Measurements from ENCODE around the gene PDE5A.

PDE5A gene

GRCh38 chr4:119493886-119494285 is 134.7 kb downstream of the PDE5A start:
- Histone ChIP-seq H3K4me1 (ENCODE audit: control insufficient read depth, insufficient read depth, low read length) (no peaks in the 10 kb centered on the region), H3K27ac (ENCODE audit: extremely low read depth, low read depth, low read length) (no peak overlapping the region), H3K4me3 (ENCODE audit: low read depth, low read length) (no peak overlapping the region), H3K9me3 (ENCODE audit: control insufficient read depth, insufficient read depth, low read depth, low read length) (no peaks in the 10 kb centered on the region), H3K36me3 (ENCODE audit: control insufficient read depth in 2 of 2, insufficient read depth in 1 of 2, low read length in 2 of 2) (peaks cover 0 to 41% of the 10 kb centered on the region in 2 experiments; a peak in 1 of 3 replicates)
- TF ChIP-seq TCF7L2 (IDR thresholded peaks at IDR 0.05; ENCODE audit: borderline replicate concordance, low read depth, low read length) (no peak), ZNF600 (tag by site-specific recombination; IDR thresholded peaks at IDR 0.05) (no peak), MEIS1 (CRISPR knock-in tag; IDR thresholded peaks at IDR 0.05; ENCODE audit: borderline replicate concordance) (no peak), HOXD13 (CRISPR knock-in tag; IDR thresholded peaks at IDR 0.05; ENCODE audit: borderline replicate concordance) (no peak), ZNF776 (tag by site-specific recombination; IDR thresholded peaks at IDR 0.05; ENCODE audit: borderline replicate concordance) (no peak), ZNF639 (tag by site-specific recombination; IDR thresholded peaks at IDR 0.05) (no peak), ZNF133 (tag by site-specific recombination; IDR thresholded peaks at IDR 0.05) (no peak), SETDB1 (IDR thresholded peaks at IDR 0.05; ENCODE audit: insufficient read length, low read length) (no peak), ZNF645 (tag by site-specific recombination; IDR thresholded peaks at IDR 0.05) (no peak), ZNF174 (tag by site-specific recombination; IDR thresholded peaks at IDR 0.05) (no peak), ZNF37A (tag by site-specific recombination; IDR thresholded peaks at IDR 0.05) (no peak)
- POLR2A ChIA-PET, result no interaction called here
- CTCF ChIA-PET, result interaction anchor here (0.7 kb wide), 1 partner anchor 1930 kb away, joined by 4 read pairs; no protein-coding TSS in a partner anchor

- ChIA-PET CTCF (interaction anchor here (0.7 kb wide), 1 partner anchor 1931 kb away, joined by 4 read pairs; no protein-coding TSS in a partner anchor), POLR2A (no interaction called here)
- no peak for TF ChIP-seq BCL6B (tag by site-specific recombination; IDR thresholded peaks at IDR 0.05)
- TF ChIP-seq CTCF (tag by site-specific recombination; IDR thresholded peaks at IDR 0.05), result no peak
- no peak for TF ChIP-seq ZSCAN5A (tag by site-specific recombination; IDR thresholded peaks at IDR 0.05)
- TF ChIP-seq ZNF626 (tag by site-specific recombination; IDR thresholded peaks at IDR 0.05), result no peak
- TF ChIP-seq ZNF19 (tag by site-specific recombination; IDR thresholded peaks at IDR 0.05; ENCODE audit: low read depth), result no peak
- no peak for TF ChIP-seq ZNF580 (tag by site-specific recombination; IDR thresholded peaks at IDR 0.05)
- no peak for TF ChIP-seq ZFP3 (tag by site-specific recombination; IDR thresholded peaks at IDR 0.05; ENCODE audit: low read depth)
- TF ChIP-seq KLF9 (tag by site-specific recombination; IDR thresholded peaks at IDR 0.05; ENCODE audit: low read depth), result no peak
- TF ChIP-seq ZNF248 (tag by site-specific recombination; IDR thresholded peaks at IDR 0.05), result no peak
- TF ChIP-seq ZNF133 (tag by site-specific recombination; IDR thresholded peaks at IDR 0.05), result no peak
- TF ChIP-seq SP3 (tag by site-specific recombination; IDR thresholded peaks at IDR 0.05), result no peak
- TF ChIP-seq ZNF391 (tag by site-specific recombination; IDR thresholded peaks at IDR 0.05; ENCODE audit: borderline replicate concordance, low read depth), result no peak
- TF ChIP-seq GLI4 (tag by site-specific recombination; IDR thresholded peaks at IDR 0.05), result no peak
- no peak for TF ChIP-seq ZNF354C (tag by site-specific recombination; IDR thresholded peaks at IDR 0.05; ENCODE audit: borderline replicate concordance, low read depth)
- H3K4me1 ChIP-seq (ENCODE audit: control insufficient read depth, insufficient read depth, low read length), result no peaks in the 10 kb centered on the region
- H3K27ac ChIP-seq (ENCODE audit: extremely low read depth, low read depth, low read length), result no peak overlapping the region
- no peaks in the 10 kb centered on the region for H3K9me3 ChIP-seq (ENCODE audit: control insufficient read depth, insufficient read depth, low read depth, low read length)
- no peak overlapping the region for H3K4me3 ChIP-seq (ENCODE audit: low read depth, low read length)
- H3K36me3 ChIP-seq (ENCODE audit: control insufficient read depth in 2 of 2, insufficient read depth in 1 of 2, low read length in 2 of 2), result peaks cover 0 to 36% of the 10 kb centered on the region in 2 experiments; a peak in 1 of 3 replicates
Measured at GRCh38 chr4:119493419-119493818, 135.2 kb downstream of the PDE5A start.

Data from HEK293 (cell line).